ENCODE results near the gene STRBP.
A peak's percentile ranks its signal among the peaks of the same experiment; 100 is the strongest.

STRBP gene

GRCh38 chr9:123121457-123121856, 146.9 kb downstream of the STRBP start:
- no peak for DNase-seq

- DNase-seq = no peak
Observed at GRCh38 chr9:123120953-123121352, 147.4 kb downstream of the STRBP start.

GRCh38 chr9:123120131-123120530, 148.3 kb downstream of the STRBP start:
- no peak for DNase-seq

- no peak for DNase-seq
Observed at GRCh38 chr9:123119566-123119965, 148.8 kb downstream of the STRBP start.

GRCh38 chr9:123116036-123116435, 152.3 kb downstream of the STRBP start:
- no peak for DNase-seq

DNA sequence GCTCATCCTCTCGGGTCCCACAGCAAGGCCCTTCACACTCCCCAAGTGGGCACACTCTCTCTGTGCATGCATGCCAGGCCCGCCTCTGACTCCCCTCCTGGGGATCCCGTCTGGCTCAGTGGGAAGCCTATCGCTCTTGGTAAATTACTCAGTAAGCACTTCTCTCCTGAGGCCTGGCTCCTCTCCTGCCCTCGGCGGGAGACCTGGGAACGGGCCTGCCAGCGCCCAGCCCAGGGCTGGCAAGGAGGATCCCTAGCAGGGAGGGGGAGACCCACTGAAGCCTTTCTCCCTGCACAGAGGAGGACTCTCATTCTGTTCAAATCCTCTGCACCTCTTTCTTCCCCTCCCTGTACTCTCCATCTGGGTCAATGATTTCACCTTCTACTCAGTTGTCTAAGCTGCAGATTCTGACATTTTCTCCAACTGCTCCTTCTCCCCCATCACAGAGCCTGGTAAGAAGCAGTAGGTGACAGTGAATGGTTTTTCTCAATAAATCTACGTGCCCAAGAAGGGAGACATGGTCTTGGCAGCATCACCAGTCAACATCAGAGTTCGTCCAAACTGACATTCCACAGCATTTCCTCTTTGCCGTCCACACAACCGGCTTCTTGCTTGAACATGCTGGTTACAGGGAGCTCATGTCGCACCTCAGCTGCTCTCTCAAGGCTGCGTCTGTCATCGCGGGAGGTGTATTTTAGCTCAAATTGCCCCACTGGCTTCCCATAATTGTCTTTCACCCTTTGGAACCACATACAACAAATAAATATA, 153.1 kb downstream of the STRBP start:
- no peak for DNase-seq

- no peak for DNase-seq
Observed at GRCh38 chr9:123113185-123113584, 155.2 kb downstream of the STRBP start.

DNA sequence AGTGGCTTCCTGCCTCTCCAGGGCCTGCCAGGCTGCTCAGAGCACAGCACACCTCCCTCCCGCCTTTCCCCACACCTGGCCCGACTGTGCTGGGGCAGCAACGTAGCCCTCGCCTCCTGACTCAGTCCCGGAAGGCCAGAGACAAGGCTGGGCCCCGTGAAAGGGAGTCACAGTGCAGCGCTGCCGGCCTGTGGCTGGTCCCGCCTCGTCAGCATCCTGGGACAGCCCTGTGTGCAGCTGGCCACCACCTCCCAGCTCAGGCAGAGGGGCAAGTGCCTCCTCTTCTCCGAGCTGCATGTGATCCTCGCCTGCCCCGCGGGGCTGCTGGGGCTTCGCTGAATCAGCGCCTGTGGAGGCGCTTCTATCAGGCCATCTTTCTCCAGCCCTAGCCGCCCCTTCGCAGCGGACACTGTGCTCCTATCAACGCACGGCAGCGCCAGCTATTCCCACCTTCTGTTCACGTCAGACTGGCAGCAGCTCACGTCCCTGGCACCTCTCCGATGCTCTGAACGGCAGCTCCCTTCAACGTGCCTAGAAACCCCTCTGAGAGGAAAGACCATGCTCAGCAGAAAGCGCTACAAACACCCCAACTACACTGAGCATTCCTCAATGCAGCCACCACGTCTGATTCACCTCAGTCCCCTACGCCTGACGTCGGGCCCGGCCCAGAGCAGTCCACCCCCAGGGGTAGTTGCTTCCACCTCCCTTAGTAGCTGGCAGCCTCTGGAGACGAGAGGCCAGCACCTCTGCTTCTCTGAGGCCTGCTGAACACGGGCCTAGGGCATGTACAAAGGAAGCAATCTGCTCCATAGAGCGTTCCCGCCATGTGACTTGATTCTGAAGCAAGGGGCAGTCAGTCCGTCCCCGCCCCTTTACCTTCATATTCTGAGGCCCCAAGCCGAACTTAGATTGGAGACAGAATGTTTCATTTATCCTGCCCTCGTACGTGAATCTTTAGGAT, 156.1 kb downstream of the STRBP start:
- DNase-seq = no peak

- no peak for DNase-seq
Observed at GRCh38 chr9:123111427-123112014, 156.9 kb downstream of the STRBP start.

DNA sequence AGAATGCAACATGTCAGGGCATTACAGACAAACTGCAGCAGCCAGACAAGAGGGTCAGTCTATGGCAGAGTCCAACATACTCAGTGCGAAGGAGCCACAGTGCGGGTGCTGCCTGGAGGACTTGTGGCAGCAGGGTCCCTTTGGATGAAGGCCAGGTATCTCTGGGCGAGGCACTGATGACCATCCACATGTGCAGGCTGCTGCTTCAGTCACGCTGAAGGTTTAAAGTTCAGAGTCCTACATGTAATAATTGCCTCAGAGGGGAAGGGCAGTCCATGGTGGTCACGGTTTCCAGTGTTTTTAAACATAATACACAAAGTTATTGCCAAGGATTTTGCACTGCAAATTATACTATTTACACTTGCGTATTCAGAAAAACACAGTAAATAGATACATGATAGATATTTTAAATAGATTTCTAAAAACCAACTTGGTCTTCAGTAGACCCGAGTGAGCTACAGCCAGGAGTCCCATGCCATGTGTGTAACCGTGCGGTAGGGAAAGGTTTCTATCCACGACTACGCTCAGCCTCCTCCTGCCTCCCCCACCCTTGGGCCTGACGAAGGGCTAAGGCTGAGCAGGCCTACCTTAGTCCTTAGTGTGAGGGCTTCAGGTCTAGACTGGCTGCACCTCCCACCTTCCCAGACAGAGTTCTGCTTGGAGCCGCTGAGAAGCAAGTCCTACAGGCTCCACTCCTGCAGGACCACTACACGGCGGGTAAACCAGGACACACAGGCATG, 158.7 kb downstream of the STRBP start:
- DNase-seq = no peak

DNA sequence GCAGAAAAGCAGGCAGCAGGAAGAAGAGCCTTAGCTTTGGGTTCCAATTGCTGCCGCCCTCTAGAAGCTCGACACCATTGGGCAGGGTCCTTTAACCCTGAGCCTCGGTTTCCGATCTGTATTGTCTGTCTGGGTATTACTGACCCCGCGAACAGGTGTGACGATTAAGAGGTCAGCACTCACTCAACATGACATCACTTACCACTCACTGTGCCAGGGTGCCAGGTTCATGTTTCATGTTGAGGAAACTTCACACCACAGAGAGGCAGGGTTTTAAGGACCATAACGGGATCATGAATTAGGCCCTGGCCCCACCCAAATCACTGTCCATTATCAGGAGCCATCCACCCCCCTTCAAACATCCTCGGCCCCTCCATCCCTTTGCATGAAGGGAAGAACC, 159.4 kb downstream of the STRBP start:
- no peak for DNase-seq

- no peak for DNase-seq
Observed at GRCh38 chr9:123107639-123108285, 160.6 kb downstream of the STRBP start.

GRCh38 chr9:123105490-123105889, 162.9 kb downstream of the STRBP start:
- no peak for DNase-seq

GRCh38 chr9:123104807-123105206, 163.6 kb downstream of the STRBP start:
- no peak for DNase-seq

GRCh38 chr9:123102375-123103113, 165.8 kb downstream of the STRBP start:
- DNase-seq = peak; percentile 55

DNA sequence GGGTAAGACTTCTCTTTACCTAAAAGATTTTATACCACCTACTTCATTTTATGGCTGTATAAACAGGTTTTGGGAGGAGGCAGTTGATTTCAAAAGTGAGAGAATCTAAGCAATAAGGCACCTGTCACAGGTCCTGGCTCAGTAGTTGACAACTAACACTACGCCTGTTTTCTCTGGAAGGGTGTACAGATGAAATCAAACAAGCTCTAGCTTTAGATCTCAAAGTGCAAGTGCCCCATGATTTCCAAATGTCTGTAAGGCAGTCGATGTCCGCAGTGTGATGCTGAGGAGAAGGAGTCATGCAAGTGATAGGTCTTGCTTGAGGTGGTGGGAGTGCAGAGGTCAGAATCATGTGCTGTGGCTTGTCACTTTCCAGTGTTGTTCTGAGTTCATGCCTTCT, 168.8 kb downstream of the STRBP start:
- no peak for DNase-seq

DNA sequence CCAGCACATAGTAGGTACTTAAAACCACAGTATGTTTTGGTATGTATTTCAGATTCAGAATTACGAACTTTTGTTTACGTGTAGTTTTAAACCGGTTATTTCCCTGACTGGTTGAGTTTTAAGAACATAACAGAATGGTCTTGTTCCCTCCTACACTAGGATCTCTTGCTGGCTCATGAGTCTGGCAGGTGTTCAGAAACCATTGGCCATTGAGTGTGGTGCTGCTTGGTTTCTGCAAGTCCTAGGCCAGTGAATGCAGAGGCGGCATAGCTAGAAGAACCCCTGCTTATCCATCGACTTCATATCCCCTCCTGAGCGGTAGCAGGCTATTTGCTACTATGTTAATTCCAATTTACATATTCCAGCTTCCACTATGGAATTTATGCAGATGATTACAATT, 169.3 kb downstream of the STRBP start:
- DNase-seq = no peak

DNA sequence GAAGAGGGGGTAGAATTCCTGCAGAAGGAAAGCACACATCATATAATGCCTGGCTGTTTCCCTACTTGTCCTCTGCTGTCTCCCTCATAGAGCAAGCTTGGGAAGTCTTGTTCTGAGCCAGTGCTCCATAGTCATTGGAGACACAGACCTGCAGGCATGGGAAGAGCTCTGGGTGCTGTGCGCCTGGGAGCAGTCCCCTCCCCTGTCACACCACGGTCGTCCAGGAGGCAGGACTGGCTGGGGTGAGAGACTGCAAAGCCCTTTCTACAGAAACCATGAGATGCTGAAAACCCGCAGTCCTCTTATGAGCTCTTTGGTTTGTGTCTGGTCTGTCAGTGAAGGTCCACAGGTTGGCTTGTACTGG, 170.3 kb downstream of the STRBP start:
- DNase-seq = no peak

DNA sequence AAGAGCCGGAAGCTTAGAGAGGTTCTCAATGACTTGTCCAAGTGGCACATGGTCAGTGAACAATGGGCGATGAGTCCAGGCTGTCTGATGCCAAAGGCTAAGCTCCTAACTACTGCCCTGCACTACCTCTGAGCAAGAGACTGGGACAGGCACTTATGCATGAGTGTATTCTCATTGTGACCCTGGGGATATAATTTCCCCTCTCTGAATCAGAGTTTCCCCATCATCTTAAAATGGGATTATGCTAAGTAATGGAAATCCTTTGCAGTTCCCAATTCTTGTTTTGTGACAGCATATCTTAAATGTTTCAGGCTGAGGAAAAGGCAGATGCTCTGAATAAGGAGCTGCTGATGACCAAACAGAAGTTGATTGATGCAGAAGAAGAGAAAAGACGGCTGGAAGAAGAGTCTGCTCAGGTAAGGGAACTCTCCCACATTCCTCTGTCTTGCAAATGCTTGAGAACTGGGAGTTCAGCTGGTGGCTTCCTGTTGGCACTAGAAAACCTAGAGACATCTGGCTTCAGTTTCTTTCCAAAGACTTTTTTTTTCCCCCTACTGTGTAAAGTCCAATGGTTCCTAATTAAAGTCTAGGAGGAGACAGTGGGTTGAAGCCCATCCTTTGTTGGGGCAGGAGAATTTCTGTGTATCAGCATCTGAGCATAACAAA, 170.8 kb downstream of the STRBP start:
- DNase-seq = no peak

DNA sequence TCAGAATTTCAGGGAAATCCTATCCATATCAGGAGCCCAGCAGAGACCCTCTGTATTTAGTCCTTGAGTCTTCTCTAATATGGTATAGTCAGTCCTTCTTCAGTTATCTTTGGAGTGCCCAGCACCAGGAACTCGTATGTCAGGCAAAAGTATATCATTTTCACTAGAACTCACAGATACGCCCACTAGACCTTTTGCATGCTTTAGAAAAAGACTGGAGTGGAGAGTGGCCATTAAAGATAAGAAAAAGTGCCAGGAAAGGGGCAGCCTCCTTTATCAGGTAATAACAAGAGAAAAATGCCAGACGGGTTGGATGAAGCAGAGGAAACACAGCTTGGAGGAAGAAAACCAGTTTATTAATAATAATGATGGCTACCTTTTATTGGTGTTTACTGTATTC, 171.4 kb downstream of the STRBP start:
- DNase-seq = no peak

DNA sequence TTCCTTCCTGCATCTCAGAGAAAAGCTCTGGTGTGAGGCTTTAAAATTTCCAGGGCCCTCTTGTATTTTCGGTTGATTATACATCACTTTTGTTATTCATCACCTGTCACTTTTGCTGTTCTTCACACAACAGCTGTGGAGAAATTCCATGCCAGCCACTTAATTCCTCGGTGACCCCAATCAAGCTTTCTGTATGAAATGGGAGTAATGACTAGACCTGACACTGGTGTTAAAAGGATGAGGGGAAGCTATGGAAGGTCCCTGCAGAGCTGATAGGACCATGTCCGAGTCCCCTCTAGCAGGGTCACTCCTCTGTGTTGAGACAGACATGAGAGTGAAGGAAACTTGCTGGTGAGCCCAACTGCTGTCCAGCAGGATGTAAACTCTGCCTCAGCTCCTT, 175.2 kb downstream of the STRBP start:
- no peak for DNase-seq

All from fibroblast of skin of scalp (primary cell).